ENCODE measurements around the gene LURAP1L. TPM values are rescaled to one million over a fixed set of nuclear protein-coding genes. Genes with fewer than 3 reads are reported as not detected.

The LURAP1L gene
- polyA plus RNA-seq, 2 of the 4 experiments (the other 2 are of a cell fraction), result 24.4 to 61.4 TPM

DNA sequence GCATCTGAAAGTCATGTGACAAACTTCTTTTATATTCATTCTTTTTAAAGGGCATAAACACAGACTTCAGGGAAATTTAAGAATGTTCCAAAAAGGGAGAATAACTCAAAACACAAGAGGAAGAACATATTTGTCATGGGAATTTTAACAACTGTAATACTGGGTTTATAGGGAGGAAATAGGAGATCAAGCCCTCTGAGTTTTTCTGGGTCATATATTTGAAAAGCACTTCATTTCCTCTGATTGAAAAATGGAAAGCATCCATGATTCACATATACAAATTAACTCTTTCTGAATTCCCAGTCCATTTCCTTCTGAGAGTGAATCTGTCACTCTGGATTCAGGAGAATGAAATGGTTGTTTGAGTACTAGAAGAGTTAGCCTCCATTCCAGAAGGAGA, 26.8 kb downstream of the LURAP1L start:
- ATAC-seq, result no peak
- Histone ChIP-seq H3K9me3 (no peaks in the 10 kb centered on the region), H3K4me3 (no peak overlapping the region), H3K4me1 (peaks cover 21% of the 10 kb centered on the region), H3K27ac (no peak overlapping the region), H3K4me2 (no peak overlapping the region)
- no peak for TF ChIP-seq EHF (CRISPR knock-in tag; IDR thresholded peaks at IDR 0.05)
- TF ChIP-seq, protein P1, sequence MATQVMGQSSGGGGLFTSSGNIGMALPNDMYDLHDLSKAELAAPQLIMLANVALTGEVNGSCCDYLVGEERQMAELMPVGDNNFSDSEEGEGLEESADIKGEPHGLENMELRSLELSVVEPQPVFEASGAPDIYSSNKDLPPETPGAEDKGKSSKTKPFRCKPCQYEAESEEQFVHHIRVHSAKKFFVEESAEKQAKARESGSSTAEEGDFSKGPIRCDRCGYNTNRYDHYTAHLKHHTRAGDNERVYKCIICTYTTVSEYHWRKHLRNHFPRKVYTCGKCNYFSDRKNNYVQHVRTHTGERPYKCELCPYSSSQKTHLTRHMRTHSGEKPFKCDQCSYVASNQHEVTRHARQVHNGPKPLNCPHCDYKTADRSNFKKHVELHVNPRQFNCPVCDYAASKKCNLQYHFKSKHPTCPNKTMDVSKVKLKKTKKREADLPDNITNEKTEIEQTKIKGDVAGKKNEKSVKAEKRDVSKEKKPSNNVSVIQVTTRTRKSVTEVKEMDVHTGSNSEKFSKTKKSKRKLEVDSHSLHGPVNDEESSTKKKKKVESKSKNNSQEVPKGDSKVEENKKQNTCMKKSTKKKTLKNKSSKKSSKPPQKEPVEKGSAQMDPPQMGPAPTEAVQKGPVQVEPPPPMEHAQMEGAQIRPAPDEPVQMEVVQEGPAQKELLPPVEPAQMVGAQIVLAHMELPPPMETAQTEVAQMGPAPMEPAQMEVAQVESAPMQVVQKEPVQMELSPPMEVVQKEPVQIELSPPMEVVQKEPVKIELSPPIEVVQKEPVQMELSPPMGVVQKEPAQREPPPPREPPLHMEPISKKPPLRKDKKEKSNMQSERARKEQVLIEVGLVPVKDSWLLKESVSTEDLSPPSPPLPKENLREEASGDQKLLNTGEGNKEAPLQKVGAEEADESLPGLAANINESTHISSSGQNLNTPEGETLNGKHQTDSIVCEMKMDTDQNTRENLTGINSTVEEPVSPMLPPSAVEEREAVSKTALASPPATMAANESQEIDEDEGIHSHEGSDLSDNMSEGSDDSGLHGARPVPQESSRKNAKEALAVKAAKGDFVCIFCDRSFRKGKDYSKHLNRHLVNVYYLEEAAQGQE (IDR thresholded peaks at IDR 0.05), result no peak
- no peak for TF ChIP-seq RAD21 (conservative IDR thresholded peaks at IDR 0.05 in 1 of 2, IDR thresholded peaks at IDR 0.05 in 1 of 2)
- TF ChIP-seq, protein P2, sequence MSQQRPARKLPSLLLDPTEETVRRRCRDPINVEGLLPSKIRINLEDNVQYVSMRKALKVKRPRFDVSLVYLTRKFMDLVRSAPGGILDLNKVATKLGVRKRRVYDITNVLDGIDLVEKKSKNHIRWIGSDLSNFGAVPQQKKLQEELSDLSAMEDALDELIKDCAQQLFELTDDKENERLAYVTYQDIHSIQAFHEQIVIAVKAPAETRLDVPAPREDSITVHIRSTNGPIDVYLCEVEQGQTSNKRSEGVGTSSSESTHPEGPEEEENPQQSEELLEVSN (IDR thresholded peaks at IDR 0.05; ENCODE audit: borderline replicate concordance, low read depth), result no peak
- TF ChIP-seq, protein P3, sequence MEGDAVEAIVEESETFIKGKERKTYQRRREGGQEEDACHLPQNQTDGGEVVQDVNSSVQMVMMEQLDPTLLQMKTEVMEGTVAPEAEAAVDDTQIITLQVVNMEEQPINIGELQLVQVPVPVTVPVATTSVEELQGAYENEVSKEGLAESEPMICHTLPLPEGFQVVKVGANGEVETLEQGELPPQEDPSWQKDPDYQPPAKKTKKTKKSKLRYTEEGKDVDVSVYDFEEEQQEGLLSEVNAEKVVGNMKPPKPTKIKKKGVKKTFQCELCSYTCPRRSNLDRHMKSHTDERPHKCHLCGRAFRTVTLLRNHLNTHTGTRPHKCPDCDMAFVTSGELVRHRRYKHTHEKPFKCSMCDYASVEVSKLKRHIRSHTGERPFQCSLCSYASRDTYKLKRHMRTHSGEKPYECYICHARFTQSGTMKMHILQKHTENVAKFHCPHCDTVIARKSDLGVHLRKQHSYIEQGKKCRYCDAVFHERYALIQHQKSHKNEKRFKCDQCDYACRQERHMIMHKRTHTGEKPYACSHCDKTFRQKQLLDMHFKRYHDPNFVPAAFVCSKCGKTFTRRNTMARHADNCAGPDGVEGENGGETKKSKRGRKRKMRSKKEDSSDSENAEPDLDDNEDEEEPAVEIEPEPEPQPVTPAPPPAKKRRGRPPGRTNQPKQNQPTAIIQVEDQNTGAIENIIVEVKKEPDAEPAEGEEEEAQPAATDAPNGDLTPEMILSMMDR (IDR thresholded peaks at IDR 0.05), result no peak
- no peak for TF ChIP-seq JUN (IDR thresholded peaks at IDR 0.05)
- TF ChIP-seq NFE2L2 (conservative IDR thresholded peaks at IDR 0.05; ENCODE audit: low read length), result no peak
- no peak for DNase-seq (ENCODE audit: low read depth in 1 of 2, low spot score in 1 of 2)
- FAIRE-seq, result no peak
- ChIA-PET CTCF (interaction anchor here (0.7 to 2.2 kb wide), 4 partner anchors 17 to 84 kb away, joined by 3 to 12 read pairs (median 4); no protein-coding TSS in a partner anchor), POLR2A (no interaction called here)

DNA sequence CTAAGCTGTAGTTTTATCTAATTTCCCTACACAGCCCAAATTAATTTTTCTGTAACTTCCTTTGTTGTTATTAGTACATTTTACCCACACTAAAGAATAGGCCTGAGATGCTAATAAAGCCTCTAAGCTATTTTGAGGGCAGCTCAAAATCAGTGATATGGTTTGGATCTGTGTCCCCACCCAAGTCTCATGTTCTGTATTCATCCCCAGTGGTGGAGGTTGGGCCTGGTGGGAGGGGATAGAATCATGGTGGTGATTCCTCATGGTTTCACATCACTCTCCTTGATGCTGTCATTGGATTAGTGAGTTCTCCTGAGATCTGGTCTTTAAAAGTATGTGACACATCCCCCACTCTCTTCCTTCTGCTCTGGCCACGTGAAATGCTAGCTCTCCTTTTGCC, 27.3 kb downstream of the LURAP1L start:
- DNase-seq (ENCODE audit: low read depth in 1 of 2, low spot score in 1 of 2) (no peak), FAIRE-seq (no peak), ATAC-seq (no peak)
- 96% methylated on average over 1 of the region's 1 CpG for WGBS (ENCODE audit: missing lambda C conversion rate)
- ChIA-PET CTCF (interaction anchor here (0.7 to 2.2 kb wide), 4 partner anchors 17 to 78 kb away, joined by 3 to 12 read pairs (median 4); no protein-coding TSS in a partner anchor), POLR2A (no interaction called here)
- TF ChIP-seq FOXS1 (CRISPR knock-in tag; IDR thresholded peaks at IDR 0.05), result no peak
- TF ChIP-seq POLR2AphosphoS2 (conservative IDR thresholded peaks at IDR 0.05; ENCODE audit: low read length), result no peak
- no peak for TF ChIP-seq CBX8 (IDR thresholded peaks at IDR 0.05)
- no peak for TF ChIP-seq NFE2L2 (conservative IDR thresholded peaks at IDR 0.05; ENCODE audit: low read length)
- no peak for TF ChIP-seq BHLHE40 (IDR thresholded peaks at IDR 0.05; ENCODE audit: low read depth, low read length)
- TF ChIP-seq ZFP36 (IDR thresholded peaks at IDR 0.05; ENCODE audit: borderline replicate concordance, partially characterized antibody), result no peak
- no peak for TF ChIP-seq NPAS2 (CRISPR knock-in tag; IDR thresholded peaks at IDR 0.05; ENCODE audit: borderline replicate concordance)
- no peak for TF ChIP-seq KDM5A (IDR thresholded peaks at IDR 0.05)
- TF ChIP-seq HOXB13 (CRISPR knock-in tag; IDR thresholded peaks at IDR 0.05; ENCODE audit: low read depth), result no peak
- TF ChIP-seq POLR2A (IDR thresholded peaks at IDR 0.05; ENCODE audit: low read length), result no peak
- H3K9me3 ChIP-seq, result no peaks in the 10 kb centered on the region
- H3K27ac ChIP-seq, result no peak overlapping the region
- H3K4me3 ChIP-seq, result no peak overlapping the region
- H3K4me1 ChIP-seq, result peaks cover 17% of the 10 kb centered on the region
- no peak overlapping the region for H3K4me2 ChIP-seq

DNA sequence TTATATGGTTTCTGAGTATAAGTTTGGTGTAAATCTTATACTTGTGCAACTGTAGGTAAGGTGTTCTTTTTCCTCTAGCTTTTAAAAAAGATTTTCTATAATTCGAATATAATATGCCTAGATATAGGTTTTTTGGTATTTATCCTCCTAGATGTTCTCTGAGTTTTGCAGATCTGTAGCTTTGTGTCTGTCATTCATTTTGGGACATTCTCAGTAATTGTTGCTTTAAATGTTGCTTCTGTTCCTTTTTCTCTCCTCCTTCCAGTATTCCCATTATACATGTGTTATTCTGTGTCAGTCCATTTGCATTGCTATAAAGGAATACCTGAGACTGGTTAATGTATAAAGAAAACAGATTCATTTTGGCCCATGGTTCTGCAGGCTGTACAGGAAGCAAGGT, 33.7 kb downstream of the LURAP1L start:
- H3K4me3 ChIP-seq, result no peak overlapping the region
- H3K27ac ChIP-seq, result peak overlapping the region in 1 of 2 experiments; percentile 80; a peak in 2 of 6 replicates
- DNase-seq (ENCODE audit: low read depth in 1 of 2, low spot score in 1 of 2) (no peak), FAIRE-seq (no peak), ATAC-seq (no peak)
- H3K4me1 ChIP-seq, result peaks cover 28% of the 10 kb centered on the region
- ChIA-PET POLR2A (no interaction called here), CTCF (interaction anchor here (1.3 to 3.1 kb wide), 2 partner anchors 33 to 89 kb away, joined by 3 to 19 read pairs; partner anchors contain the start of gene LURAP1L)
- peaks cover 12% of the 10 kb centered on the region for H3K9me3 ChIP-seq
- H3K4me2 ChIP-seq, result no peak overlapping the region
- 88% methylated on average over 1 of the region's 1 CpG for WGBS (ENCODE audit: missing lambda C conversion rate)
- no peak for TF ChIP-seq RARB (CRISPR knock-in tag; IDR thresholded peaks at IDR 0.05)
- TF ChIP-seq, protein P4, sequence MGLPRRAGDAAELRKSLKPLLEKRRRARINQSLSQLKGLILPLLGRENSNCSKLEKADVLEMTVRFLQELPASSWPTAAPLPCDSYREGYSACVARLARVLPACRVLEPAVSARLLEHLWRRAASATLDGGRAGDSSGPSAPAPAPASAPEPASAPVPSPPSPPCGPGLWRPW (IDR thresholded peaks at IDR 0.05), result no peak
- no peak for TF ChIP-seq POLR2A (IDR thresholded peaks at IDR 0.05; ENCODE audit: low read length)
- TF ChIP-seq, protein P5, sequence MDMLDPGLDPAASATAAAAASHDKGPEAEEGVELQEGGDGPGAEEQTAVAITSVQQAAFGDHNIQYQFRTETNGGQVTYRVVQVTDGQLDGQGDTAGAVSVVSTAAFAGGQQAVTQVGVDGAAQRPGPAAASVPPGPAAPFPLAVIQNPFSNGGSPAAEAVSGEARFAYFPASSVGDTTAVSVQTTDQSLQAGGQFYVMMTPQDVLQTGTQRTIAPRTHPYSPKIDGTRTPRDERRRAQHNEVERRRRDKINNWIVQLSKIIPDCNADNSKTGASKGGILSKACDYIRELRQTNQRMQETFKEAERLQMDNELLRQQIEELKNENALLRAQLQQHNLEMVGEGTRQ (IDR thresholded peaks at IDR 0.05), result no peak
- TF ChIP-seq, protein P6, sequence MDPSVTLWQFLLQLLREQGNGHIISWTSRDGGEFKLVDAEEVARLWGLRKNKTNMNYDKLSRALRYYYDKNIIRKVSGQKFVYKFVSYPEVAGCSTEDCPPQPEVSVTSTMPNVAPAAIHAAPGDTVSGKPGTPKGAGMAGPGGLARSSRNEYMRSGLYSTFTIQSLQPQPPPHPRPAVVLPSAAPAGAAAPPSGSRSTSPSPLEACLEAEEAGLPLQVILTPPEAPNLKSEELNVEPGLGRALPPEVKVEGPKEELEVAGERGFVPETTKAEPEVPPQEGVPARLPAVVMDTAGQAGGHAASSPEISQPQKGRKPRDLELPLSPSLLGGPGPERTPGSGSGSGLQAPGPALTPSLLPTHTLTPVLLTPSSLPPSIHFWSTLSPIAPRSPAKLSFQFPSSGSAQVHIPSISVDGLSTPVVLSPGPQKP (IDR thresholded peaks at IDR 0.05; ENCODE audit: low read depth, low read length), result no peak
- no peak for TF ChIP-seq HOXB13 (CRISPR knock-in tag; IDR thresholded peaks at IDR 0.05; ENCODE audit: low read depth)
- TF ChIP-seq RNF2 (IDR thresholded peaks at IDR 0.05; ENCODE audit: borderline replicate concordance, low read depth), result no peak
- no peak for TF ChIP-seq CBX2 (IDR thresholded peaks at IDR 0.05; ENCODE audit: borderline replicate concordance, low read depth)
- TF ChIP-seq JUNB (IDR thresholded peaks at IDR 0.05), result no peak
- TF ChIP-seq FOXS1 (CRISPR knock-in tag; IDR thresholded peaks at IDR 0.05), result no peak
- TF ChIP-seq MYC (IDR thresholded peaks at IDR 0.05; ENCODE audit: borderline replicate concordance, low read length), result no peak
- no peak for TF ChIP-seq FOSB (CRISPR knock-in tag; IDR thresholded peaks at IDR 0.05)
